Stimulated activated effector memory CD8-positive, alpha-beta T cell treated with anti-CD3 and anti-CD28 coated beads, Interleukin-12 subunit alpha, Interleukin-12 subunit beta, amount 100 ng/mL, for 72 hours (primary cell): ENCODE data around the gene SLC39A9.
"Not testable (repeated sequence)": the region's sequence is repeated elsewhere in the genome, so short reads cannot be mapped to it uniquely, and the experiment has no call there.

Experiments
- ATAC-seq: fragments of 150-1000 bp; cut with Tn5 transposase; 2 replicates; pipeline ENCODE4 v1.10.0; 2021
- DNase-seq, 2 donors: peaks; one replicate each; pipeline ENCODE4 v3.0.0; 2021 to 2022; ENCODE audit warnings: low spot score in 2 of 2
- H3K27ac Mint-ChIP-seq: one replicate; pipeline ENCODE4 v1.8.0; 2022; ENCODE audit warnings: mild to moderate bottlenecking, mixed read lengths
- H3K36me3 Mint-ChIP-seq: one replicate; pipeline ENCODE4 v1.8.0; 2022; ENCODE audit warnings: mild to moderate bottlenecking, mixed read lengths
- H3K4me1 Mint-ChIP-seq: one replicate; pipeline ENCODE4 v1.8.0; 2022; ENCODE audit warnings: mixed read lengths
- H3K4me3 Mint-ChIP-seq: one replicate; pipeline ENCODE4 v1.8.0; 2022; ENCODE audit warnings: mild to moderate bottlenecking, mixed read lengths
- H3K9me3 Mint-ChIP-seq: one replicate; pipeline ENCODE4 v1.8.0; 2022; ENCODE audit warnings: mixed read lengths

The SLC39A9 gene

GRCh38 chr14:69487771-69488170 is 89.3 kb downstream of the SLC39A9 start:
- Mint-ChIP-seq H3K27ac (no peak overlapping the region), H3K4me3 (no peak overlapping the region), H3K36me3 (no peaks in the 10 kb centered on the region), H3K9me3 (no peaks in the 10 kb centered on the region), H3K4me1 (no peaks in the 10 kb centered on the region)
- no peak for DNase-seq
- no peak for ATAC-seq

- Mint-ChIP-seq H3K4me1 (no peaks in the 10 kb centered on the region), H3K9me3 (no peaks in the 10 kb centered on the region), H3K36me3 (no peaks in the 10 kb centered on the region), H3K27ac (no peak overlapping the region), H3K4me3 (no peak overlapping the region)
- DNase-seq = no peak
- ATAC-seq = no peak
These were observed 91.0 kb downstream of the SLC39A9 start for GRCh38 chr14:69489495-69489894.

GRCh38 chr14:69490219-69490918 is 91.9 kb downstream of the SLC39A9 start:
- H3K27ac Mint-ChIP-seq = no peak overlapping the region
- ATAC-seq = no peak
- H3K4me3 Mint-ChIP-seq = no peak overlapping the region
- no peak for DNase-seq
- H3K4me1 Mint-ChIP-seq = no peaks in the 10 kb centered on the region
- no peaks in the 10 kb centered on the region for H3K9me3 Mint-ChIP-seq
- no peaks in the 10 kb centered on the region for H3K36me3 Mint-ChIP-seq

GRCh38 chr14:69491193-69491592 is 92.7 kb downstream of the SLC39A9 start:
- no peaks in the 10 kb centered on the region for H3K36me3 Mint-ChIP-seq
- no peak overlapping the region for H3K4me3 Mint-ChIP-seq
- no peak for DNase-seq
- ATAC-seq = no peak
- H3K27ac Mint-ChIP-seq = no peak overlapping the region
- H3K9me3 Mint-ChIP-seq = no peaks in the 10 kb centered on the region
- H3K4me1 Mint-ChIP-seq = no peaks in the 10 kb centered on the region

GRCh38 chr14:69493038-69493437 is 94.5 kb downstream of the SLC39A9 start:
- Mint-ChIP-seq H3K4me3 (no peak overlapping the region), H3K9me3 (no peaks in the 10 kb centered on the region), H3K36me3 (no peaks in the 10 kb centered on the region), H3K27ac (no peak overlapping the region), H3K4me1 (no peaks in the 10 kb centered on the region)
- ATAC-seq (no peak), DNase-seq (no peak)

- H3K9me3 Mint-ChIP-seq = no peaks in the 10 kb centered on the region
- H3K36me3 Mint-ChIP-seq = no peaks in the 10 kb centered on the region
- no peaks in the 10 kb centered on the region for H3K4me1 Mint-ChIP-seq
- H3K4me3 Mint-ChIP-seq = no peak overlapping the region
- no peak for DNase-seq
- ATAC-seq = no peak
- no peak overlapping the region for H3K27ac Mint-ChIP-seq
These were observed 95.3 kb downstream of the SLC39A9 start for GRCh38 chr14:69493791-69494190.

GRCh38 chr14:69495341-69495921 is 96.9 kb downstream of the SLC39A9 start:
- Mint-ChIP-seq H3K4me3 (no peak overlapping the region), H3K27ac (no peak overlapping the region), H3K4me1 (no peaks in the 10 kb centered on the region), H3K9me3 (no peaks in the 10 kb centered on the region), H3K36me3 (no peaks in the 10 kb centered on the region)
- ATAC-seq (no peak), DNase-seq (no peak)

GRCh38 chr14:69497866-69498265 is 99.4 kb downstream of the SLC39A9 start:
- H3K9me3 Mint-ChIP-seq, H3K4me1 Mint-ChIP-seq, H3K27ac Mint-ChIP-seq, ATAC-seq, H3K4me3 Mint-ChIP-seq, DNase-seq, H3K36me3 Mint-ChIP-seq: not testable (repeated sequence)

- ATAC-seq, H3K27ac Mint-ChIP-seq, DNase-seq, H3K36me3 Mint-ChIP-seq, H3K4me1 Mint-ChIP-seq, H3K9me3 Mint-ChIP-seq, H3K4me3 Mint-ChIP-seq: not testable (repeated sequence)
These were observed 99.8 kb downstream of the SLC39A9 start for GRCh38 chr14:69498286-69498685.

- Mint-ChIP-seq H3K27ac (no peak overlapping the region), H3K4me1 (no peaks in the 10 kb centered on the region)
- ATAC-seq = no peak
These were observed 100.9 kb downstream of the SLC39A9 start for GRCh38 chr14:69499436-69499835.

GRCh38 chr14:69500096-69500495 is 101.6 kb downstream of the SLC39A9 start:
- DNase-seq (no peak), ATAC-seq (no peak)
- no peak overlapping the region for H3K4me3 Mint-ChIP-seq
- H3K9me3 Mint-ChIP-seq = no peaks in the 10 kb centered on the region
- H3K4me1 Mint-ChIP-seq = no peaks in the 10 kb centered on the region
- no peak overlapping the region for H3K27ac Mint-ChIP-seq
- no peaks in the 10 kb centered on the region for H3K36me3 Mint-ChIP-seq

More at GRCh38 chr14:69499436-69499835, 100.9 kb downstream of the SLC39A9 start:
- no peaks in the 10 kb centered on the region for H3K36me3 Mint-ChIP-seq
- H3K9me3 Mint-ChIP-seq = no peaks in the 10 kb centered on the region
- H3K4me3 Mint-ChIP-seq = no peak overlapping the region
- DNase-seq = no peak

- Mint-ChIP-seq H3K4me1 (no peaks in the 10 kb centered on the region), H3K9me3 (no peaks in the 10 kb centered on the region), H3K4me3 (no peak overlapping the region), H3K27ac (no peak overlapping the region), H3K36me3 (no peaks in the 10 kb centered on the region)
- ATAC-seq (no peak), DNase-seq (no peak)
These were observed 102.2 kb downstream of the SLC39A9 start for GRCh38 chr14:69500736-69501135.

- Mint-ChIP-seq H3K4me1 (no peaks in the 10 kb centered on the region), H3K4me3 (no peak overlapping the region), H3K27ac (no peak overlapping the region), H3K36me3 (no peaks in the 10 kb centered on the region), H3K9me3 (no peaks in the 10 kb centered on the region)
- no peak for DNase-seq
- ATAC-seq = no peak
These were observed 102.9 kb downstream of the SLC39A9 start for GRCh38 chr14:69501423-69501838.

GRCh38 chr14:69504775-69505174 is 106.3 kb downstream of the SLC39A9 start:
- Mint-ChIP-seq H3K27ac (no peak overlapping the region), H3K9me3 (no peaks in the 10 kb centered on the region), H3K4me3 (no peak overlapping the region), H3K4me1 (no peaks in the 10 kb centered on the region), H3K36me3 (no peaks in the 10 kb centered on the region)
- ATAC-seq (no peak), DNase-seq (no peak)

- ATAC-seq = no peak
- no peak overlapping the region for H3K4me3 Mint-ChIP-seq
- H3K9me3 Mint-ChIP-seq = no peaks in the 10 kb centered on the region
- no peaks in the 10 kb centered on the region for H3K4me1 Mint-ChIP-seq
- H3K27ac Mint-ChIP-seq = no peak overlapping the region
- H3K36me3 Mint-ChIP-seq = no peaks in the 10 kb centered on the region
- DNase-seq = no peak
These were observed 107.1 kb downstream of the SLC39A9 start for GRCh38 chr14:69505338-69506240.

GRCh38 chr14:69506241-69506595 is 107.7 kb downstream of the SLC39A9 start:
- no peaks in the 10 kb centered on the region for H3K9me3 Mint-ChIP-seq
- ATAC-seq (no peak), DNase-seq (no peak)
- H3K36me3 Mint-ChIP-seq = no peaks in the 10 kb centered on the region
- no peak overlapping the region for H3K27ac Mint-ChIP-seq
- H3K4me3 Mint-ChIP-seq = no peak overlapping the region
- H3K4me1 Mint-ChIP-seq = no peaks in the 10 kb centered on the region
